ENCODE results near the gene FBXO45.
"Not testable (repeated sequence)": the region's sequence is repeated elsewhere in the genome, so short reads cannot be mapped to it uniquely, and the experiment has no call there.

Gene FBXO45

GRCh38 chr3:196547067-196547466 is 21.4 kb upstream of the FBXO45 start:
- Histone ChIP-seq H3K9me3 (ENCODE audit: insufficient read depth, low read length) (peaks cover 39% of the 10 kb centered on the region), H3K36me3 (ENCODE audit: insufficient read depth, insufficient read length, low read length) (no peaks in the 10 kb centered on the region), H3K4me1 (ENCODE audit: insufficient read depth, insufficient read length) (no peaks in the 10 kb centered on the region), H3K4me3 (ENCODE audit: insufficient read length, low read depth) (no peak overlapping the region), H3K27me3 (ENCODE audit: insufficient read depth, insufficient read length) (no peaks in the 10 kb centered on the region), H3K9ac (ENCODE audit: insufficient read length, low read depth) (no peak overlapping the region)
- no peak for TF ChIP-seq SUZ12 (IDR thresholded peaks at IDR 0.05; ENCODE audit: extremely low read depth, insufficient read depth, insufficient read length)
- TF ChIP-seq ZNF274 (IDR thresholded peaks at IDR 0.05; ENCODE audit: low read depth, low read length), result no peak
- TF ChIP-seq YY1 (IDR thresholded peaks at IDR 0.05; ENCODE audit: insufficient read depth, insufficient read length), result no peak
- no peak for DNase-seq (ENCODE audit: low read depth, low spot score)

- not testable (repeated sequence) for DNase-seq (ENCODE audit: low read depth, low spot score); H3K36me3 ChIP-seq (ENCODE audit: insufficient read depth, insufficient read length, low read length); H3K4me1 ChIP-seq (ENCODE audit: insufficient read depth, insufficient read length); H3K4me3 ChIP-seq (ENCODE audit: insufficient read length, low read depth); H3K9ac ChIP-seq (ENCODE audit: insufficient read length, low read depth); H3K27me3 ChIP-seq (ENCODE audit: insufficient read depth, insufficient read length)
- peaks cover 33% of the 10 kb centered on the region for H3K9me3 ChIP-seq (ENCODE audit: insufficient read depth, low read length)
Observed at GRCh38 chr3:196549312-196549711, 19.1 kb upstream of the FBXO45 start.

- H3K4me3 ChIP-seq (ENCODE audit: insufficient read length, low read depth); H3K27me3 ChIP-seq (ENCODE audit: insufficient read depth, insufficient read length); H3K9ac ChIP-seq (ENCODE audit: insufficient read length, low read depth); H3K4me1 ChIP-seq (ENCODE audit: insufficient read depth, insufficient read length); H3K36me3 ChIP-seq (ENCODE audit: insufficient read depth, insufficient read length, low read length); DNase-seq (ENCODE audit: low read depth, low spot score): not testable (repeated sequence)
- peaks cover 31% of the 10 kb centered on the region for H3K9me3 ChIP-seq (ENCODE audit: insufficient read depth, low read length)
Observed at GRCh38 chr3:196550172-196550571, 18.3 kb upstream of the FBXO45 start.

GRCh38 chr3:196552253-196552652 is 16.2 kb upstream of the FBXO45 start:
- Histone ChIP-seq H3K4me3 (ENCODE audit: insufficient read length, low read depth) (no peak overlapping the region), H3K9me3 (ENCODE audit: insufficient read depth, low read length) (peaks cover 31% of the 10 kb centered on the region), H3K4me1 (ENCODE audit: insufficient read depth, insufficient read length) (no peaks in the 10 kb centered on the region), H3K36me3 (ENCODE audit: insufficient read depth, insufficient read length, low read length) (peaks cover 7% of the 10 kb centered on the region), H3K9ac (ENCODE audit: insufficient read length, low read depth) (no peak overlapping the region), H3K27me3 (ENCODE audit: insufficient read depth, insufficient read length) (no peaks in the 10 kb centered on the region)
- DNase-seq (ENCODE audit: low read depth, low spot score), result no peak
- TF ChIP-seq SUZ12 (IDR thresholded peaks at IDR 0.05; ENCODE audit: extremely low read depth, insufficient read depth, insufficient read length) (no peak), YY1 (IDR thresholded peaks at IDR 0.05; ENCODE audit: insufficient read depth, insufficient read length) (no peak), ZNF274 (IDR thresholded peaks at IDR 0.05; ENCODE audit: low read depth, low read length) (no peak)

GRCh38 chr3:196553551-196553950 is 14.9 kb upstream of the FBXO45 start:
- TF ChIP-seq YY1 (IDR thresholded peaks at IDR 0.05; ENCODE audit: insufficient read depth, insufficient read length), result no peak
- no peak for TF ChIP-seq ZNF274 (IDR thresholded peaks at IDR 0.05; ENCODE audit: low read depth, low read length)
- no peak for TF ChIP-seq SUZ12 (IDR thresholded peaks at IDR 0.05; ENCODE audit: extremely low read depth, insufficient read depth, insufficient read length)
- no peak overlapping the region for H3K4me3 ChIP-seq (ENCODE audit: insufficient read length, low read depth)
- no peaks in the 10 kb centered on the region for H3K27me3 ChIP-seq (ENCODE audit: insufficient read depth, insufficient read length)
- DNase-seq (ENCODE audit: low read depth, low spot score), result no peak
- no peaks in the 10 kb centered on the region for H3K4me1 ChIP-seq (ENCODE audit: insufficient read depth, insufficient read length)
- H3K9ac ChIP-seq (ENCODE audit: insufficient read length, low read depth), result no peak overlapping the region
- H3K36me3 ChIP-seq (ENCODE audit: insufficient read depth, insufficient read length, low read length), result peaks cover 7% of the 10 kb centered on the region
- H3K9me3 ChIP-seq (ENCODE audit: insufficient read depth, low read length), result peaks cover 22% of the 10 kb centered on the region

- Histone ChIP-seq H3K9me3 (ENCODE audit: insufficient read depth, low read length) (peaks cover 15% of the 10 kb centered on the region), H3K9ac (ENCODE audit: insufficient read length, low read depth) (no peak overlapping the region), H3K4me1 (ENCODE audit: insufficient read depth, insufficient read length) (no peaks in the 10 kb centered on the region), H3K36me3 (ENCODE audit: insufficient read depth, insufficient read length, low read length) (peaks cover 13% of the 10 kb centered on the region), H3K27me3 (ENCODE audit: insufficient read depth, insufficient read length) (no peaks in the 10 kb centered on the region), H3K4me3 (ENCODE audit: insufficient read length, low read depth) (no peak overlapping the region)
- TF ChIP-seq SUZ12 (IDR thresholded peaks at IDR 0.05; ENCODE audit: extremely low read depth, insufficient read depth, insufficient read length), result no peak
- no peak for TF ChIP-seq YY1 (IDR thresholded peaks at IDR 0.05; ENCODE audit: insufficient read depth, insufficient read length)
- TF ChIP-seq ZNF274 (IDR thresholded peaks at IDR 0.05; ENCODE audit: low read depth, low read length), result no peak
- DNase-seq (ENCODE audit: low read depth, low spot score), result no peak
Observed at GRCh38 chr3:196554205-196554604, 14.3 kb upstream of the FBXO45 start.

- no peak for DNase-seq (ENCODE audit: low read depth, low spot score)
- Histone ChIP-seq H3K9me3 (ENCODE audit: insufficient read depth, low read length) (peaks cover 4% of the 10 kb centered on the region; the same call in 1 of the 2 replicates), H3K4me1 (ENCODE audit: insufficient read depth, insufficient read length) (no peaks in the 10 kb centered on the region)
Observed at GRCh38 chr3:196555295-196555694, 13.2 kb upstream of the FBXO45 start.

GRCh38 chr3:196557236-196557635 is 11.2 kb upstream of the FBXO45 start:
- Histone ChIP-seq H3K4me3 (ENCODE audit: insufficient read length, low read depth) (no peak overlapping the region), H3K9ac (ENCODE audit: insufficient read length, low read depth) (no peak overlapping the region), H3K4me1 (ENCODE audit: insufficient read depth, insufficient read length) (no peaks in the 10 kb centered on the region), H3K36me3 (ENCODE audit: insufficient read depth, insufficient read length, low read length) (peaks cover 38% of the 10 kb centered on the region), H3K27me3 (ENCODE audit: insufficient read depth, insufficient read length) (no peaks in the 10 kb centered on the region), H3K9me3 (ENCODE audit: insufficient read depth, low read length) (no peaks in the 10 kb centered on the region)
- TF ChIP-seq SUZ12 (IDR thresholded peaks at IDR 0.05; ENCODE audit: extremely low read depth, insufficient read depth, insufficient read length) (no peak), YY1 (IDR thresholded peaks at IDR 0.05; ENCODE audit: insufficient read depth, insufficient read length) (no peak), ZNF274 (IDR thresholded peaks at IDR 0.05; ENCODE audit: low read depth, low read length) (no peak)
- no peak for DNase-seq (ENCODE audit: low read depth, low spot score)

More at GRCh38 chr3:196555295-196555694, 13.2 kb upstream of the FBXO45 start:
- no peak for TF ChIP-seq YY1 (IDR thresholded peaks at IDR 0.05; ENCODE audit: insufficient read depth, insufficient read length)
- TF ChIP-seq ZNF274 (IDR thresholded peaks at IDR 0.05; ENCODE audit: low read depth, low read length), result no peak
- TF ChIP-seq SUZ12 (IDR thresholded peaks at IDR 0.05; ENCODE audit: extremely low read depth, insufficient read depth, insufficient read length), result no peak
- H3K36me3 ChIP-seq (ENCODE audit: insufficient read depth, insufficient read length, low read length), result peaks cover 21% of the 10 kb centered on the region
- no peaks in the 10 kb centered on the region for H3K27me3 ChIP-seq (ENCODE audit: insufficient read depth, insufficient read length)
- H3K4me3 ChIP-seq (ENCODE audit: insufficient read length, low read depth), result no peak overlapping the region
- H3K9ac ChIP-seq (ENCODE audit: insufficient read length, low read depth), result no peak overlapping the region
